GM06990 (cell line): ENCODE results near the gene SLC51A.

ENCODE experiments used
- DNase-seq: peaks from one replicate; pipeline ENCODE4 v3.0.0-alpha.2; 2011; ENCODE audit not compliant: insufficient read length; ENCODE audit errors: extremely low read depth
- H3K27me3 ChIP-seq: replicated peaks from 2 replicates; pipeline ENCODE4 v1.6.0; 2011; ENCODE audit warnings: low read length; ENCODE audit not compliant: control insufficient read depth, insufficient read depth
- H3K36me3 ChIP-seq: 2 replicates; pipeline ENCODE4 v1.5.1; 2011; ENCODE audit warnings: low read length; ENCODE audit not compliant: control insufficient read depth, insufficient read depth
- H3K4me3 ChIP-seq: replicated peaks from 2 replicates; pipeline ENCODE4 v1.5.1; 2011; ENCODE audit warnings: low read depth, mild to moderate bottlenecking, control low read depth, low read length
- CTCF ChIP-seq: IDR thresholded peaks from 2 replicates; pipeline ENCODE4 v1.5.1; 2011; ENCODE audit warnings: low read length, control low read depth, mild to moderate bottlenecking, inconsistent platforms; ENCODE audit not compliant: insufficient read depth, poor library complexity, severe bottlenecking

SLC51A gene

GRCh38 chr3:196246612-196247308 is 30.4 kb downstream of the SLC51A start:
- H3K4me3 ChIP-seq: no peak overlapping the region
- DNase-seq: no peak
- H3K27me3 ChIP-seq: no peaks in the 10 kb centered on the region
- TF ChIP-seq CTCF: no peak
- H3K36me3 ChIP-seq: peaks cover 11% of the 10 kb centered on the region

- no peak overlapping the region for H3K4me3 ChIP-seq
- DNase-seq: no peak
- no peaks in the 10 kb centered on the region for H3K27me3 ChIP-seq
- H3K36me3 ChIP-seq: peaks cover 4% of the 10 kb centered on the region
- TF ChIP-seq CTCF: no peak
Measured at GRCh38 chr3:196251918-196252317, 35.6 kb downstream of the SLC51A start.

- no peaks in the 10 kb centered on the region for H3K27me3 ChIP-seq
- DNase-seq: no peak
- TF ChIP-seq CTCF: no peak
- no peak overlapping the region for H3K4me3 ChIP-seq
- peaks cover 1% of the 10 kb centered on the region for H3K36me3 ChIP-seq
Measured at GRCh38 chr3:196254376-196255283, 38.3 kb downstream of the SLC51A start.

GRCh38 chr3:196255776-196256175 is 39.4 kb downstream of the SLC51A start:
- H3K27me3 ChIP-seq: no peaks in the 10 kb centered on the region
- DNase-seq: no peak
- peaks cover 1% of the 10 kb centered on the region for H3K36me3 ChIP-seq
- no peak for TF ChIP-seq CTCF
- no peak overlapping the region for H3K4me3 ChIP-seq

- TF ChIP-seq CTCF: no peak
- H3K4me3 ChIP-seq: no peak overlapping the region
- no peak for DNase-seq
- no peaks in the 10 kb centered on the region for H3K27me3 ChIP-seq
- no peaks in the 10 kb centered on the region; the same call in none of the 2 replicates for H3K36me3 ChIP-seq
Measured at GRCh38 chr3:196260784-196261183, 44.5 kb downstream of the SLC51A start.
